Osteocyte (in vitro differentiated cells): ENCODE results near the gene ZNF429. TPM values are rescaled to one million over a fixed set of nuclear protein-coding genes. Genes with fewer than 3 reads are reported as not detected.
"Not testable (repeated sequence)": the region's sequence is repeated elsewhere in the genome, so short reads cannot be mapped to it uniquely, and the experiment has no call there.

ENCODE experiments used
- DNase-seq: peaks from one replicate; pipeline ENCODE4 v3.0.0; 2021; ENCODE audit warnings: mixed read lengths; ENCODE audit not compliant: unreplicated experiment; ENCODE audit errors: extremely low spot score
- H3K27ac Mint-ChIP-seq: one replicate; pipeline ENCODE4 v1.8.0; 2021; ENCODE audit warnings: mild to moderate bottlenecking, mixed read lengths; ENCODE audit not compliant: unreplicated experiment
- H3K27me3 Mint-ChIP-seq: one replicate; pipeline ENCODE4 v1.8.0; 2021; ENCODE audit warnings: mixed read lengths; ENCODE audit not compliant: unreplicated experiment
- H3K36me3 Mint-ChIP-seq: one replicate; pipeline ENCODE4 v1.8.0; 2021; ENCODE audit warnings: mixed read lengths; ENCODE audit not compliant: unreplicated experiment
- H3K4me1 Mint-ChIP-seq: one replicate; pipeline ENCODE4 v1.8.0; 2021; ENCODE audit warnings: mixed read lengths; ENCODE audit not compliant: unreplicated experiment
- H3K4me3 Mint-ChIP-seq: one replicate; pipeline ENCODE4 v1.8.0; 2021; ENCODE audit warnings: mild to moderate bottlenecking, moderate library complexity, mixed read lengths; ENCODE audit not compliant: unreplicated experiment
- H3K9me3 Mint-ChIP-seq: one replicate; pipeline ENCODE4 v1.8.0; 2021; ENCODE audit warnings: mixed read lengths; ENCODE audit not compliant: unreplicated experiment
- CTCF ChIP-seq: fragments of 200-600 bp; sonication (generic); IDR thresholded peaks from 2 replicates; pipeline ENCODE4 v1.5.0; 2021; ENCODE audit warnings: antibody characterized with exemption, mild to moderate bottlenecking, moderate library complexity
- total RNA-seq: library from RNA; stranded (reverse); gene quantifications from 2 replicates; pipeline ENCODE4 v1.2.1, GENCODE V29; 2021

ZNF429 gene
- total RNA-seq, 1 donor from 2014 or later = 8.7 TPM

- H3K27me3 Mint-ChIP-seq = no peaks in the 10 kb centered on the region
- DNase-seq = no peak
- no peak overlapping the region for H3K27ac Mint-ChIP-seq
- no peak for TF ChIP-seq CTCF
- H3K9me3 Mint-ChIP-seq = peaks cover 34% of the 10 kb centered on the region
- H3K4me3 Mint-ChIP-seq = no peak overlapping the region
- H3K36me3 Mint-ChIP-seq = no peaks in the 10 kb centered on the region
- H3K4me1 Mint-ChIP-seq = no peaks in the 10 kb centered on the region
Measured at GRCh38 chr19:21593934-21594820, 88.8 kb downstream of the ZNF429 start.

GRCh38 chr19:21595185-21595584, 89.8 kb downstream of the ZNF429 start:
- H3K27me3 Mint-ChIP-seq = no peaks in the 10 kb centered on the region
- peaks cover 29% of the 10 kb centered on the region for H3K9me3 Mint-ChIP-seq
- no peak overlapping the region for H3K27ac Mint-ChIP-seq
- no peak for DNase-seq
- no peak overlapping the region for H3K4me3 Mint-ChIP-seq
- no peaks in the 10 kb centered on the region for H3K36me3 Mint-ChIP-seq
- TF ChIP-seq CTCF = no peak
- no peaks in the 10 kb centered on the region for H3K4me1 Mint-ChIP-seq

GRCh38 chr19:21602082-21602658, 96.8 kb downstream of the ZNF429 start:
- Mint-ChIP-seq H3K27me3 (no peaks in the 10 kb centered on the region), H3K4me1 (peaks cover 18% of the 10 kb centered on the region), H3K27ac (no peak overlapping the region), H3K36me3 (no peaks in the 10 kb centered on the region), H3K4me3 (no peak overlapping the region), H3K9me3 (peaks cover 10% of the 10 kb centered on the region)
- TF ChIP-seq CTCF = no peak
- no peak for DNase-seq

GRCh38 chr19:21602659-21603430, 97.4 kb downstream of the ZNF429 start:
- H3K36me3 Mint-ChIP-seq, H3K4me3 Mint-ChIP-seq, DNase-seq, H3K27me3 Mint-ChIP-seq, H3K27ac Mint-ChIP-seq, H3K9me3 Mint-ChIP-seq: not testable (repeated sequence)
- peaks cover 18% of the 10 kb centered on the region for H3K4me1 Mint-ChIP-seq

GRCh38 chr19:21603431-21604231, 98.2 kb downstream of the ZNF429 start:
- TF ChIP-seq CTCF = no peak
- H3K4me3 Mint-ChIP-seq = peak overlapping the region; percentile 78
- DNase-seq = no peak
- H3K36me3 Mint-ChIP-seq = no peaks in the 10 kb centered on the region
- H3K9me3 Mint-ChIP-seq = peaks cover 4% of the 10 kb centered on the region
- H3K27me3 Mint-ChIP-seq = no peaks in the 10 kb centered on the region
- H3K27ac Mint-ChIP-seq = peak overlapping the region; percentile 6
- H3K4me1 Mint-ChIP-seq = peaks cover 18% of the 10 kb centered on the region
